NCI-H1092 (cell line): Measurements from ENCODE around the gene GTPBP6.
"Not testable (repeated sequence)": the region's sequence is repeated elsewhere in the genome, so short reads cannot be mapped to it uniquely, and the experiment has no call there.

Experiments
- DNase-seq: peaks from one replicate; lab custom pipeline; 2025; lab: John Stamatoyannopoulos, UW

GTPBP6 gene

GRCh38 chrX:291411-291901 lies 27.1 kb downstream of the GTPBP6 start:
- no peak for DNase-seq

DNA sequence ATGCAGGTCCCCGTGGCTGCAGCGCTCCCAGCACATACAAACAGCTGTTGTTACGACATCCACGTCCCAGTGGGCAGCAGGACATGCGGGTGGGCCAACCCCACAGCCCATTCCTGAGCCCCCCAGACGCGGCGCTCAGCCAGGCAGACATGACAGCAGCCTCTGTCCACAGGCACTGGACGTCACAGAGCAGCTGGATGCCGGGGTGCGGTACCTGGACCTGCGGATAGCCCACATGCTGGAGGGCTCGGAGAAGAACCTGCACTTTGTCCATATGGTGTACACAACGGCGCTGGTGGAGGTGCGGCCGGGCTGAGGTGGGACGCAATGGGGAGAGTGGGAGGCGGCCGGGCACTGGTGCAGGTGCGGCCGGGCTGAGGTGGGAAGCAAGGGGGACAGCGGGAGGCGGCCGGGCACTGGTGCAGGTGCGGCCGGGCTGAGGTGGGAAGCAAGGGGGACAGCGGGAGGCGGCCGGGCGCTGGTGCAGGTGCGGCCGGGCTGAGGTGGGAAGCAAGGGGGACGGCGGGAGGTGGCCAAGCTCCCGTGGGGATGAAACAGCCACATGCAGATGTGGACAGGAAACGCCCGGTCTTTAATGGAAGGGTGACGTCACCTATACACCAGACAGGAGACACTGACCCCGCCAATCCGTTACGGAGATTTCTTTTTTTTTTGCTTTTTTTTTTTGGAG lies 28.0 kb downstream of the GTPBP6 start:
- no peak for DNase-seq

GRCh38 chrX:288561-288991 lies 30.0 kb downstream of the GTPBP6 start:
- DNase-seq, result no peak

GRCh38 chrX:287670-288069 lies 30.9 kb downstream of the GTPBP6 start:
- no peak for DNase-seq

- DNase-seq, result no peak
Measured at GRCh38 chrX:285076-285677, 33.4 kb downstream of the GTPBP6 start.

DNA sequence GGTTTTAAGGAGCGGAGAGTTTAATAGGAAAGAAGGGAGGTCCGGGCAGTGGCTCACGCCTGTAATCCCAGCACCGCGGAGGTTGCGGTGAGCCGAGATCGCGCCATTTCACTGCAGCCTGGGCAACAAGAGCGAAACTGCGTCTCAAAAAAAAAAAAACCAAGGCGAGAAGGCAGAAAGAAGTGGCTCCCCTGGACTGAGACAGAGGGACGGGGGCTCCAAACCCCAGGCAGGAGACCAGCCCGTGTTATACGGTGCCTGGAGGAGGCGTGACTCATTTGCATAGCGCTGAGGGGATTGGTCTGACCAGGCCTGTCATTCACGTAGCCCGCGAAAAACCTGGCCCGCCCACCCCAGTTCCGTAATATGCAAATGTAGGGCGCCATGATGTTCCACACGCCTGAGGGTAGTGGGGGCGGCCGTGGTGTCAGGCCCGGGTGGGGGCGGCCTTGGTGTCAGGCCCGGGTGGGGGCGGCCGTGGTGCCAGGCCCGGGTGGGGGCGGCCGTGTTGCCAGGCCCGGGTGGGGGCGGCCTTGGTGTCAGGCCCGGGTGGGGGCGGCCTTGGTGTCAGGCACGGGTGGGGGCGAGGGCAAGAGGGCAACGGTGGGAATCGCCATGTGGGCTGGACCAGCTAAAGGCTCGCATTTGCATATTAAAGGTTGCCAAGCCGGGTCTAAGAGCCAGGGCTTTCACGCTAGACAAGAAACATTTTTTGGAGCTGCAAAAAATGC lies 35.3 kb downstream of the GTPBP6 start:
- DNase-seq, result no peak

DNA sequence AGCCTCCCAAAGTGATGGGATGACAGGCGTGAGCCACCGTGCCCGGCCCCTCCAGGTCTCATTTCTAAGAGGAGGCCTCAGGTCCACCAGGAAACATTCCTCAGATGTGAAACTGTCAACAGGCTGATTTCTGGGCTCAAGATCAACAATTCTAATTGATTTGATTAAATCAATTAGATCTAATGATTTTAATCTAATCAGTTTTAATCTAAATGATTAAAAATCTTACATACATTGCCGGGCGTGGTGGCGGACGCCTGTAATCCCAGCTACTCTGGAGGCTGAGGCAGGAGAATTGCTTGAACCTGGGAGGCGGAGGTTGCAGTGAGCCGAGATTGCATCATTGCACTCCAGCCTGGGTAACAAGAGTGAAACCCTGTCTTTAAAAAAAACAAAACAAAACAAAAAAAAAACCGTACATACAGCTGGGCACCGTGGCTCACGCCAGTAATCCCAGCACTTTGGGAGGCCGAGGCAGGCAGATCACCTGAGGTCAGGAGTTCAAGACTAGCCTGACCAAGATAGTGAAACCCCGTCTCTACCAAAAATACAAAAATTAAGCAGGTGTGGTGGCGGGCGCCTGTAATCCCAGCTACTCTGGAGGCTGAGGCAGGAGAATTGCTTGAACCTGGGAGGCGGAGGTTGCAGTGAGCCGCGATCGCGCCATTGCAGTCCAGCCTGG lies 36.5 kb downstream of the GTPBP6 start:
- DNase-seq, result not testable (repeated sequence)

DNA sequence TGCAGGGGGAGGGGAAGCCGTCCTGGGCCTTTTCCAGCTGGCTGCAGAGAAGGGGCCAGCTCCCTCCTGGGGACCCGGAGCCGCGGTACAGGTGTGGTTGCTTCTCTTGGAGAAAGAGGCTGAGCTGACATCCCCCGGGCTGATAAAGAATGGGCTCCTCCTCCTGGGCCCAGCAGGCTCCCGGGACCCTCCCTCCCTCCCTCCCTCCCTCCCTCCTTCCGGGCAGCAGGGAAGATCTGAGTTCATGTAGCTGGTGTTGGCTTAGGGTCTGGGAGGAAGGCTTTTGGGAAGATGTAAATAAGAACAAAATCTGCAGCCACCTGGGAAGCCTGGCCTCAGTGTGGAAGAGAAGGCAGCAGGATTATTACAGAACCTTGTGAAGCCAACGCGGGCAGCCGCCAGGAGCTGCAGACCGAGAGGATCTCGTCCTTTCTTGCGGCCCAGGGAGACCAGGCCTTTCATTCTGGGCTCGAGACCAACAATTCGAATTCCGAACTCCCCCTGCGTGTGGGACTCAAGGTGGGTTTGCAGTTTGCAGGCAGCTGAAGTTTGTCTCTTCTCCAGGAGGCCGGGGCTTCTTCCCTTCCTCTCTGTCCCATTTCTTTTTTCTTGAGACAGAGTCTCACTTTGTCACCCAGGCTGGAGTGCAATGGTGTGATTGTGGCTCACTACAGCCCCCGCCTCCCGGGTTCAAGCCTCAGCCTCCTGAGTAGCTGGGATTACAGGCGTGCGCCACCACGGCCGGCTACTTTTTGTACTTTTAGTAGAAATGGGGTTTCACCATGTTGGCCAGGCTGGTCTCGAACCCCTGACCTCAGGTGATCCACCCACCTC lies 37.2 kb downstream of the GTPBP6 start, which contains the start of gene PLCXD1:
Gene PLCXD1 (plus strand): TSS at position 216 of the 834 bp plus-strand sequence. CDS start 2,807 bp downstream, outside the sequence.
- DNase-seq, result no peak

- not testable (repeated sequence) for DNase-seq
Measured at GRCh38 chrX:280722-281121, 37.9 kb downstream of the GTPBP6 start.

GRCh38 chrX:279757-280604 lies 38.6 kb downstream of the GTPBP6 start:
- DNase-seq, result not testable (repeated sequence)

DNA sequence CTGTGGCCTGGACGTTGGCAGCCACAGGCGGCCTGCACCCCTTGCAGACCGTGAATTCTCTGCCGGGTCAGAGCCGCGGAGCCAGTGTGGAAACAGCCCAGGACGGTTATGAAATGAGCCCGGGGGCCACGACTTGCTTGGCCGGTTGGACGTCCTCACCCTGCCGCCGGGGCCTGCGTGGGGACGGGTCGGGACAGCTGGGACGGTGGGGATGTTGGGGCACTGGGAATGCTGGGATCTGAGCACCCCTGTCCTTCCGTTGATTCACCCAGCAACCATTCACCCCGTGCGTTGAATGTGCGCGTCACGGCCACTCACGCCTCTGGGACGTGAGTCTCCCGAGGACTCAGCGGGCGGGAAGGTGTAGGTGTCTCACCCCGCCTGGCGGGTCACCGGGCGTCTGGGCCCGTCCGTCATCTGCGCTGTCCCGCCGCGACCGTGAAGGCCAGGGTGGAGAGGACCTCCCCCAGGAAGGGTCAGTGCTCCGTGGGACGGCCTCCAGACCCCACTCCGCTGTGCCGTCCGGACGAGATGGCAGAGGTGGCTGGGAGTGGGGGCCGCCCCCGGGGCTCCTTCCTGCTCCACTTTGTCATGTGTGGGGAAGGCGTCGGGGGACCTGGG lies 41.9 kb downstream of the GTPBP6 start:
- no peak for DNase-seq

GRCh38 chrX:275967-276580 lies 42.5 kb downstream of the GTPBP6 start:
- no peak for DNase-seq

DNA sequence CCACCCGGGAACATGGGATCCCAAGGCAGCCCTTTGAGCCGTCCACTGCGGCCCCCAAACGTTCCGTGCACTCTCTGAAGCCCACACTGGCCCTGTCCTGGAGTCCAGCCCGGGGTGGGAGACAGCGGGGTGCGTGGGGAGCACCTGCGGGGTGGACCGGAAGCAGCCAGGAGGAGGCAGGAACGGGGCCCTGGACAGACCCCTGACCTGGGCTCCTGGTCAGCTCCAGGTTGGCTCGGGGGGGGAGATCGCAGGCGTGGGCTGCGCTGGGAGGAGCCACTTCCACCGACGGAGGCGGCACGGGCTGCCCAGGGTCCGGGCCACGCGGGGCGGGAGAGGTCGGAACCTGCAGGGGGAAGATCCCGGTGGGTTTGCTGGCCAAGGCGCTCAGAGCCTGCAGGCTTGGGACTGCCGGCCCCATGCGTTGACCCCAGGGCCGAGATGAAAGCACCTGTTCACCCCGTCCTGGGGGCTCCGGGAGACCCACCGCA lies 43.1 kb downstream of the GTPBP6 start:
- DNase-seq, result no peak

- DNase-seq, result no peak
Measured at GRCh38 chrX:274904-275475, 43.6 kb downstream of the GTPBP6 start.

DNA sequence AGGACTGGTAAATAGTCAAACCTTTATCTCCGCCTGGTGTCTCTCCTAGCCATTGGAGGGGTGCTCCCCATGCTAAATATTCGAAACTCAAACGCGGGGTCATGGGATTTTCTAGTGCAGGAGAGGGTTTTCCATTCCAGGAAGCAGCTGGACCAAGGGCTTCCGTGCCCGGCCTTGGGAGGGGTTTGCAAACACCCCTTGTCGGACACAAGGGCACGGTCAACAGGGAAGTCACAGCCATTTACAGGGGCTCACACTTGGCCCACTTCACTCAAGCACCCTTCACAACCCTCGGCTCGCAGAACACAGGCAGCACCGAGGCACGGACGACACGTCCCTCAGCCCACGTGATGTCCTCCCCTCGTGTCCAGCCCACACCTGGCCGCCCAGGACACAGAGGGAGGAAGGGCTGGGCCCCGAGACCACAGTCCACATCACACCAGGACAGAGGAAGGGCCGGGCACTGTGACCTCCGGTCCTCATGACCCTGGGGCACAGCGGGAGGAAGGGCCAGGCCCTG lies 47.7 kb downstream of the GTPBP6 start:
- DNase-seq, result no peak

- DNase-seq, result no peak
Measured at GRCh38 chrX:267771-268261, 50.8 kb downstream of the GTPBP6 start.

GRCh38 chrX:265502-265901 lies 53.1 kb downstream of the GTPBP6 start:
- DNase-seq, result no peak

DNA sequence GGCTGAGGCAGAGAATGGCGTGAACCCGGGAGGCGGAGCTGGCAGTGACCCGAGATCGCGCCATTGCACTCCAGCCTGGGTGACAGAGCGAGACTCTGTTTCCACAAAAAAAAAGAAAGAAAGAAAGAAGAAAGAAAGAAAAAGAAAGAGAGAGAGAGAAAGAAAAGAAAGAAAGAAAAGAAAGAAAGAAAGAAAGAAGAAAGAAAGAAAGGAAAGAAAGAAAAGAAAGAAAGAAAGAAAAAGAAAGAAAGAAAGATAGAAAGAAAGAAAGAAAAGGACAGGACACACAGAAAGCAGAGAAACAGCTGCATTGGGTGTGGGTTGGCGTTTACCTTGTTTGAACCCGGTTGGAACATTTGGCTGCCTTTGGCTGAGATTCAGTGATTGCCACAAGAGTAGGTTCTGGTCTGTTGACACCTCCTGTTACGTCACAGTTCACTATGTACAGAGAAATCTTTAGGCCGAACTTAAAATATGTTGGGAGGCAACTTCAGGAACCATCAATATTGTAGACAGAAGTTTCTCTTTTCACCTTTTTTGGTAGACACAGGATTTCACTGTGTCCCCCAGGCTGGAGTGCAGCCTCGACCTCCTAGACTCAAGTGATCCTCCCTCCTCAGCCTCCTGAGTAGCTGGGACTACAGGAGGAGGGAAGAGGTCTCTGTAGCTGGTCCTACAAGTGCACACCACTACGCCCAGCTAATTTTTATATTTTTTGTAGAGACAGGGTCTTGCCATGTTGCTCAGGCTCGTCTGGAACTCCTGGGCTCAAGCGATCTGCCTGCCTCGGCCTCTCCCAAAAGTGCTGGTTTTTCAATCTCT lies 53.8 kb downstream of the GTPBP6 start:
- DNase-seq, result no peak
